ENCODE results near the gene SCN2A. TPM values are rescaled to one million over a fixed set of nuclear protein-coding genes. Genes with fewer than 3 reads are reported as not detected.

Gene SCN2A
- total RNA-seq, result 0.05 TPM

GRCh38 chr2:165239230-165239629, at the start of gene SCN2A:
TSS of gene SCN2A (plus strand) at chr2:165239414. CDS start at chr2:165295824, 56,410 bp downstream.
- peak; percentile 54 for ATAC-seq
- no peak for DNase-seq (ENCODE audit: low spot score)

GRCh38 chr2:165191096-165191728, 48.0 kb upstream of the SCN2A start:
- DNase-seq (ENCODE audit: low spot score), result no peak
- no peak for ATAC-seq

GRCh38 chr2:165192729-165193128, 46.5 kb upstream of the SCN2A start:
- ATAC-seq (no peak), DNase-seq (ENCODE audit: low spot score) (no peak)

- no peak for ATAC-seq
- no peak for DNase-seq (ENCODE audit: low spot score)
These were observed 45.9 kb upstream of the SCN2A start for GRCh38 chr2:165193178-165193777.

- no peak for DNase-seq (ENCODE audit: low spot score)
- ATAC-seq, result no peak
These were observed 42.8 kb upstream of the SCN2A start for GRCh38 chr2:165196411-165196810.

GRCh38 chr2:165197346-165197745, 41.9 kb upstream of the SCN2A start:
- no peak for DNase-seq (ENCODE audit: low spot score)
- no peak for ATAC-seq

GRCh38 chr2:165198181-165198580, 41.0 kb upstream of the SCN2A start:
- DNase-seq (ENCODE audit: low spot score), result no peak
- no peak for ATAC-seq

- ATAC-seq (no peak), DNase-seq (ENCODE audit: low spot score) (no peak)
These were observed 37.0 kb upstream of the SCN2A start for GRCh38 chr2:165202239-165202638.

GRCh38 chr2:165203689-165204559, 35.3 kb upstream of the SCN2A start, which contains the start of gene SCN3A:
TSS of gene SCN3A (minus strand) at chr2:165204050. CDS start at chr2:165176394, 27,656 bp downstream.
- DNase-seq (ENCODE audit: low spot score) (no peak), ATAC-seq (peak; percentile 88)

- DNase-seq (ENCODE audit: low spot score) (no peak), ATAC-seq (no peak)
These were observed 33.3 kb upstream of the SCN2A start for GRCh38 chr2:165205865-165206264.

- ATAC-seq, result no peak
- DNase-seq (ENCODE audit: low spot score), result no peak
These were observed 31.1 kb upstream of the SCN2A start for GRCh38 chr2:165208094-165208493.

GRCh38 chr2:165214093-165214492, 25.1 kb upstream of the SCN2A start:
- DNase-seq (ENCODE audit: low spot score), result no peak
- ATAC-seq, result no peak

- no peak for ATAC-seq
- no peak for DNase-seq (ENCODE audit: low spot score)
These were observed 19.7 kb upstream of the SCN2A start for GRCh38 chr2:165219481-165219880.

GRCh38 chr2:165224941-165225340, 14.3 kb upstream of the SCN2A start:
- ATAC-seq, result no peak
- no peak for DNase-seq (ENCODE audit: low spot score)

GRCh38 chr2:165227571-165227970, 11.6 kb upstream of the SCN2A start:
- DNase-seq (ENCODE audit: low spot score), result no peak
- ATAC-seq, result no peak

GRCh38 chr2:165237056-165237455, 2.2 kb upstream of the SCN2A start:
- no peak for DNase-seq (ENCODE audit: low spot score)
- ATAC-seq, result no peak

- DNase-seq (ENCODE audit: low spot score) (no peak), ATAC-seq (peak; percentile 53)
These were observed 919 bp upstream of the SCN2A start for GRCh38 chr2:165238295-165238694.

GRCh38 chr2:165239856-165240515, 772 bp downstream of the SCN2A start:
- no peak for DNase-seq (ENCODE audit: low spot score)
- ATAC-seq, result no peak

GRCh38 chr2:165240916-165241315, 1.7 kb downstream of the SCN2A start:
- DNase-seq (ENCODE audit: low spot score) (no peak), ATAC-seq (no peak)

GRCh38 chr2:165245081-165245793, 6.0 kb downstream of the SCN2A start:
- DNase-seq (ENCODE audit: low spot score) (no peak), ATAC-seq (no peak)

- no peak for ATAC-seq
- DNase-seq (ENCODE audit: low spot score), result no peak
These were observed 9.0 kb downstream of the SCN2A start for GRCh38 chr2:165248238-165248637.

Data from left lobe of liver (tissue), 2 donors.